GM18870 (cell line): ENCODE results near the gene SYN1.
"Not testable (repeated sequence)": the region's sequence is repeated elsewhere in the genome, so short reads cannot be mapped to it uniquely, and the experiment has no call there.

ENCODE experiments used
- ATAC-seq: cut with Tn5 transposase; IDR thresholded peaks from one replicate; pipeline ENCODE4 v1.9.1; 2021; ENCODE audit warnings: moderate library complexity; ENCODE audit not compliant: unreplicated experiment

SYN1 gene

GRCh38 chrX:47619486-47620302 lies at the start of gene SYN1:
TSS of gene SYN1 (minus strand) at chrX:47619857. CDS start at chrX:47619728, 129 bp downstream.
- ATAC-seq: no peak

GRCh38 chrX:47665797-47666196 lies 46.1 kb upstream of the SYN1 start:
- ATAC-seq: not testable (repeated sequence)

GRCh38 chrX:47664737-47665136 lies 45.1 kb upstream of the SYN1 start:
- ATAC-seq: no peak

GRCh38 chrX:47662144-47662657 lies 42.5 kb upstream of the SYN1 start:
- ATAC-seq: no peak

GRCh38 chrX:47661539-47661938 lies 41.9 kb upstream of the SYN1 start:
- ATAC-seq: no peak

- no peak for ATAC-seq
Measured at GRCh38 chrX:47659421-47659726, 39.7 kb upstream of the SYN1 start.

GRCh38 chrX:47658684-47659420 lies 39.2 kb upstream of the SYN1 start, which contains the start of gene UXT:
TSS of gene UXT (minus strand) at chrX:47659180. CDS start at chrX:47658927, 253 bp downstream.
- peak; percentile 57 for ATAC-seq

- no peak for ATAC-seq
Measured at GRCh38 chrX:47658301-47658683, 38.6 kb upstream of the SYN1 start.

GRCh38 chrX:47651043-47651905 lies 31.6 kb upstream of the SYN1 start:
- ATAC-seq: no peak

- peak; percentile 81 for ATAC-seq
Measured at GRCh38 chrX:47650164-47651042, 30.7 kb upstream of the SYN1 start, which contains the start of gene ELK1. TSS of gene ELK1 (minus strand) at chrX:47650563. CDS start at chrX:47641441, 9,122 bp downstream.

GRCh38 chrX:47649781-47650163 lies 30.1 kb upstream of the SYN1 start:
- ATAC-seq: no peak

GRCh38 chrX:47649271-47649670 lies 29.6 kb upstream of the SYN1 start:
- no peak for ATAC-seq

- no peak for ATAC-seq
Measured at GRCh38 chrX:47648376-47648775, 28.7 kb upstream of the SYN1 start.

GRCh38 chrX:47646636-47647035 lies 27.0 kb upstream of the SYN1 start:
- ATAC-seq: no peak

GRCh38 chrX:47645530-47645929 lies 25.9 kb upstream of the SYN1 start:
- no peak for ATAC-seq

GRCh38 chrX:47644557-47645091 lies 25.0 kb upstream of the SYN1 start:
- ATAC-seq: no peak

- no peak for ATAC-seq
Measured at GRCh38 chrX:47643926-47644325, 24.3 kb upstream of the SYN1 start.

GRCh38 chrX:47638816-47639215 lies 19.2 kb upstream of the SYN1 start:
- no peak for ATAC-seq

- ATAC-seq: no peak
Measured at GRCh38 chrX:47637546-47638195, 18.0 kb upstream of the SYN1 start.
